ENCODE data around the gene CNBD2. TPM values are rescaled to one million over a fixed set of nuclear protein-coding genes. Genes with fewer than 3 reads are reported as not detected.

CNBD2 gene
- total RNA-seq, 4 donors from 2014 or later: 2.8 to 5.3 (median 3.1) TPM; not detected in 1

DNA sequence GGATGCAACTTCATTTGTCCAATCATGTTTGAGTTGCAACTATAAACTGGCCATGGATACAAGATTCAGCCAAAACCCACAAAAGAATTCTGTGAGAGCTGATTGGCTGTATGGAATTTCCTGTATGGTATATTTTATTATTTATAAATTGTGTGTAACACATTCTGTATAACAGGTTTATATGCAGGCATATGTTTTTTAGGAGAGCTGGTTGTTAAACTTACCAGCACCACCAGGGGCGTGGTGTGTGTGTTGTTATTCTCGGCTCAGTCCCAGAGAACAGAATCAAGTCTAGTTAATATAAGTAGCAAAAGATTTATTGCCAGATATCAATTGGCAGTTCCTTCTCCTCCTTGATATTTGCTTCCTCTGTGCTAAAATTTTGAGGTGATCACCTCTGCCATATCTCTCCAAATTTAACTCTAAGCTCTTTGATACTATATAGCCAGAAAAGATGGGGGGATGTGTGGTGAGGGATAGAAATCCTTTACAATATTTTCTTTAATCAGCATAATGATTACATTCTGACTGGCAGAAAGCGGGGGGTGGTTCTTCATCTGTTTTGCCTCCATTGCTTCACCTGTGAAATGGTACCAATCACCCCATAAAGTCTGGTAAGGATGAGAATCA, 22.9 kb downstream of the CNBD2 start:
- TF ChIP-seq, protein P1, sequence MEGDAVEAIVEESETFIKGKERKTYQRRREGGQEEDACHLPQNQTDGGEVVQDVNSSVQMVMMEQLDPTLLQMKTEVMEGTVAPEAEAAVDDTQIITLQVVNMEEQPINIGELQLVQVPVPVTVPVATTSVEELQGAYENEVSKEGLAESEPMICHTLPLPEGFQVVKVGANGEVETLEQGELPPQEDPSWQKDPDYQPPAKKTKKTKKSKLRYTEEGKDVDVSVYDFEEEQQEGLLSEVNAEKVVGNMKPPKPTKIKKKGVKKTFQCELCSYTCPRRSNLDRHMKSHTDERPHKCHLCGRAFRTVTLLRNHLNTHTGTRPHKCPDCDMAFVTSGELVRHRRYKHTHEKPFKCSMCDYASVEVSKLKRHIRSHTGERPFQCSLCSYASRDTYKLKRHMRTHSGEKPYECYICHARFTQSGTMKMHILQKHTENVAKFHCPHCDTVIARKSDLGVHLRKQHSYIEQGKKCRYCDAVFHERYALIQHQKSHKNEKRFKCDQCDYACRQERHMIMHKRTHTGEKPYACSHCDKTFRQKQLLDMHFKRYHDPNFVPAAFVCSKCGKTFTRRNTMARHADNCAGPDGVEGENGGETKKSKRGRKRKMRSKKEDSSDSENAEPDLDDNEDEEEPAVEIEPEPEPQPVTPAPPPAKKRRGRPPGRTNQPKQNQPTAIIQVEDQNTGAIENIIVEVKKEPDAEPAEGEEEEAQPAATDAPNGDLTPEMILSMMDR (IDR thresholded peaks at IDR 0.05; ENCODE audit: low read depth): no peak

GRCh38 chr20:35992713-35993335, 24.4 kb downstream of the CNBD2 start:
- TF ChIP-seq, protein P1 (IDR thresholded peaks at IDR 0.05; ENCODE audit: low read depth): no peak

- TF ChIP-seq, protein P1 (IDR thresholded peaks at IDR 0.05; ENCODE audit: low read depth): no peak
These were observed 26.6 kb downstream of the CNBD2 start for GRCh38 chr20:35994994-35995453.

DNA sequence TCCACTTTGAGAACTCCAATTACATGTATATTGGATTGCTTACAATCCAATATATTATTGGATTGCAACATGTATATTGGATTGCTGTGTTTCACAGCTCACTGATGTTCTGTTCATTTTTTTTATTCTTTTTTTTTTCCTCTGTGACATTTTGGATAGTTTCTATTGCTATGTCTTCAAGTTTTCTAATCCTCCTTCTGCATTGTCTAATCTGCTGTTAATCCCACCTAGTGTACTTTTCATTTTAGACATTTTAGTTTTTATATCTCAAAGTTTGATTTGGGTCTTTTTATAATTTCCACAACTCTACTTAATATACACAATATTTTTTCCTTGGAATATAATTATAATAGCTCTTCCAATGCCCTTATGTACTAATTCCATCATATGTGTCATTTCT, 34.5 kb downstream of the CNBD2 start:
- TF ChIP-seq, protein P1 (IDR thresholded peaks at IDR 0.05; ENCODE audit: low read depth): no peak

DNA sequence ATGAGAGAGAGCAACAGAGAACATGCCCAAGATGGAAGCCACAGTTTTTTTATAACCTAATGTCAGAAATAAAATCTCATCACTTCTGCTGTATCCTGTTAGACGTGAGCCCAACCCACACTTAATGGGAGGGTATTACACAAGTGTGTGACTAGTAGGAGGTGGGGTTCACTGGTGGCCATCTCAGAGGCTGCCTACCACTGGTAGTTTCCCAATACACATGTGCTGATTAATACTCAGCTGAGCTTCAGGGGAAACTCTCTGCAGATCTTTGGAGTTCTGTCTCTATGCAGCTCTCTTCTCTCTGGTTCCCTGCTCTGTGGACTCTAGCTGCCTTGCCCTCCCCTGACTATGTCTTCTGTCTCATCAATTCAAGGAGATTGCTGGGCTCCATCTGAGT, 35.7 kb downstream of the CNBD2 start:
- TF ChIP-seq, protein P1 (IDR thresholded peaks at IDR 0.05; ENCODE audit: low read depth): no peak

GRCh38 chr20:36008461-36009035, 40.2 kb downstream of the CNBD2 start:
- TF ChIP-seq, protein P1 (IDR thresholded peaks at IDR 0.05; ENCODE audit: low read depth): no peak

DNA sequence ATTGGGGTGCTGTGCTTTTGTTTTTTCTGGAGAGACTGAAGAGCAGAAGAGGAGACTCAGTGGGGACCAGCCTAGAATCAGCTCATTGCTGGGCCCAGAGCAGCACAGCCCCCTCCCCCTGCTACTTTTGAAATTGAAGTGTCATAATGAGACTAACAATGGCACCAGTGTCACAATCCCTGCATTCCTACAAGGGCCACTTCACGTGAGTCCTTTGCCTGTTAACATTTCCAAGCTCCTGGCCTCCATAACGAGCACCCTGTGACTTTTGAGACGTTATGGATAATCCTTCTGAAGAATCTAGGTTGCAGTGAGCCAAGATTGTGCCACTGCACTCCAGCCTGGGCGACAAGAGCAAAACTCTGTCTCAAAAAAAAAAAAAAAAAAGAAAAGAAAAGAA, 41.7 kb downstream of the CNBD2 start:
- TF ChIP-seq, protein P1 (IDR thresholded peaks at IDR 0.05; ENCODE audit: low read depth): no peak
